KOPT-K1 (cell line): ENCODE measurements around the gene OTOP2.

Experiments
- H3K27ac ChIP-seq: fragments of 200-600 bp; sonication (generic); 2 replicates; pipeline ENCODE4 v1.5.1; 2016; ENCODE audit warnings: antibody characterized with exemption, mild to moderate bottlenecking, low read depth, low read length; ENCODE audit not compliant: poor library complexity, severe bottlenecking
- H3K36me3 ChIP-seq: fragments of 200-600 bp; sonication (generic); 2 replicates; pipeline ENCODE4 v1.5.1; 2017; ENCODE audit warnings: antibody characterized with exemption, mild to moderate bottlenecking, low read length, moderate library complexity; ENCODE audit not compliant: insufficient read depth
- H3K9me3 ChIP-seq: fragments of 200-600 bp; sonication (generic); 2 replicates; pipeline ENCODE4 v1.5.1; 2017; ENCODE audit warnings: antibody characterized with exemption, low read length, mild to moderate bottlenecking; ENCODE audit not compliant: insufficient read depth, poor library complexity, severe bottlenecking

Gene OTOP2

GRCh38 chr17:74924250-74924948 lies at the start of gene OTOP2:
Gene OTOP2, plus strand, starts transcription at chr17:74924273. Its CDS starts 360 bp downstream, at chr17:74924633.
- Histone ChIP-seq H3K9me3 (no peaks in the 10 kb centered on the region), H3K36me3 (no peaks in the 10 kb centered on the region), H3K27ac (no peak within 1 kb of the TSS)

- Histone ChIP-seq H3K27ac (no peak overlapping the region), H3K36me3 (no peaks in the 10 kb centered on the region), H3K9me3 (no peaks in the 10 kb centered on the region)
These were observed 49.4 kb upstream of the OTOP2 start for GRCh38 chr17:74874615-74875037.

- no peaks in the 10 kb centered on the region for H3K9me3 ChIP-seq
- no peaks in the 10 kb centered on the region for H3K36me3 ChIP-seq
- H3K27ac ChIP-seq, result no peak overlapping the region
These were observed 48.7 kb upstream of the OTOP2 start for GRCh38 chr17:74875155-74875976.

GRCh38 chr17:74875977-74876593 lies 48.0 kb upstream of the OTOP2 start:
- Histone ChIP-seq H3K27ac (no peak overlapping the region), H3K36me3 (no peaks in the 10 kb centered on the region), H3K9me3 (no peaks in the 10 kb centered on the region)

- Histone ChIP-seq H3K36me3 (no peaks in the 10 kb centered on the region), H3K27ac (no peak overlapping the region), H3K9me3 (no peaks in the 10 kb centered on the region)
These were observed 46.2 kb upstream of the OTOP2 start for GRCh38 chr17:74877592-74878548.

- Histone ChIP-seq H3K36me3 (no peaks in the 10 kb centered on the region), H3K9me3 (no peaks in the 10 kb centered on the region), H3K27ac (no peak overlapping the region)
These were observed 45.4 kb upstream of the OTOP2 start for GRCh38 chr17:74878658-74879057.

- H3K36me3 ChIP-seq, result no peaks in the 10 kb centered on the region
- H3K27ac ChIP-seq, result no peak overlapping the region
- H3K9me3 ChIP-seq, result no peaks in the 10 kb centered on the region
These were observed 44.8 kb upstream of the OTOP2 start for GRCh38 chr17:74879308-74879707.

GRCh38 chr17:74881073-74881472 lies 43.0 kb upstream of the OTOP2 start:
- Histone ChIP-seq H3K27ac (no peak overlapping the region), H3K9me3 (no peaks in the 10 kb centered on the region), H3K36me3 (no peaks in the 10 kb centered on the region)

- Histone ChIP-seq H3K9me3 (no peaks in the 10 kb centered on the region), H3K36me3 (no peaks in the 10 kb centered on the region), H3K27ac (no peak overlapping the region)
These were observed 41.4 kb upstream of the OTOP2 start for GRCh38 chr17:74882517-74883240.

- Histone ChIP-seq H3K9me3 (no peaks in the 10 kb centered on the region), H3K36me3 (no peaks in the 10 kb centered on the region), H3K27ac (no peak overlapping the region)
These were observed 40.8 kb upstream of the OTOP2 start for GRCh38 chr17:74883241-74883745.

GRCh38 chr17:74888469-74888868 lies 35.6 kb upstream of the OTOP2 start:
- no peaks in the 10 kb centered on the region for H3K9me3 ChIP-seq
- H3K27ac ChIP-seq, result no peak overlapping the region
- no peaks in the 10 kb centered on the region for H3K36me3 ChIP-seq

GRCh38 chr17:74890554-74890953 lies 33.5 kb upstream of the OTOP2 start:
- Histone ChIP-seq H3K36me3 (no peaks in the 10 kb centered on the region), H3K27ac (no peak overlapping the region), H3K9me3 (no peaks in the 10 kb centered on the region)

- H3K27ac ChIP-seq, result no peak overlapping the region
- H3K36me3 ChIP-seq, result no peaks in the 10 kb centered on the region
- no peaks in the 10 kb centered on the region for H3K9me3 ChIP-seq
These were observed 31.8 kb upstream of the OTOP2 start for GRCh38 chr17:74892013-74892841.
